ENCODE data around the gene COX5A.

COX5A gene

DNA sequence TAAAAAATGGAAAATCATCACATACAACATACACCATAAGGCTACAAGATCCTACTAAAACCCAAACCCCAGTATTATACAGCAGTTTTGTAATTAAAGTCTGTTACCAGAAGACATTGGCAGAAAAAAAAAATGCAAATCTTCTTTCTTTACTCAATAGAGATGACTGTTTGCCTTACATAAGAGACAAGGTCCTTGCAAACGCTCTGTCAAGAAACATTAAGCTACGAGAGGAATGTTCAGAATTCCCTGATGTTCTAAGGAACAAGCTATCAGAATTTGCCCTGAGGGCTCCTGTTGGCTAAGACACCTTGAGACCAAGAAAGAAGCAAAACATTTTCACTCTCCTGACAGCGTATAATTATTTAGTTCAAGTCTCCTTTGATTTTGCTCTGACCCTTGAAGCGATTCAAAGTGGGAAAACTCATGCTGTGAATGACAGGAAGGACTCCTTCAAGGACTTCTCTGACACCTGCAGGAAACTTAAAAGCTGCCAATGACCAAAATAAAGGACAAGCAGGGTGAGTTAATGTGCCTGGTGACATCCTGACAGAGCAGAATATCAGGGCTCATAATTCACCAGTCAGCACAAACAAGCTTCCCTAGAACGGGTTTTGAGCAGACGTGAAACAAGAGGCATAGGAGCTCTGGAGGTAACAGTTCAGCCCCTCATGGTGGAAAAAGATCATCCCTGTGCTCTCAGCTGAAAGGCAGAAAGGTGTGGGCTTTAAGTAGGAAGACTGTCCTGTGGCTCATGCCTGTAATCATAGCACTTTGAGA lies 67.2 kb downstream of the COX5A start:
- DNase-seq (ENCODE audit: low spot score) = peak; percentile 13

All from kidney capillary endothelial cell (primary cell).